GM18870 (cell line): ENCODE measurements around the gene IL34.
"Not testable (repeated sequence)": the region's sequence is repeated elsewhere in the genome, so short reads cannot be mapped to it uniquely, and the experiment has no call there.

Experiments used
- ATAC-seq: cut with Tn5 transposase; IDR thresholded peaks from one replicate; pipeline ENCODE4 v1.9.1; 2021; ENCODE audit warnings: moderate library complexity; ENCODE audit not compliant: unreplicated experiment

IL34 gene

DNA sequence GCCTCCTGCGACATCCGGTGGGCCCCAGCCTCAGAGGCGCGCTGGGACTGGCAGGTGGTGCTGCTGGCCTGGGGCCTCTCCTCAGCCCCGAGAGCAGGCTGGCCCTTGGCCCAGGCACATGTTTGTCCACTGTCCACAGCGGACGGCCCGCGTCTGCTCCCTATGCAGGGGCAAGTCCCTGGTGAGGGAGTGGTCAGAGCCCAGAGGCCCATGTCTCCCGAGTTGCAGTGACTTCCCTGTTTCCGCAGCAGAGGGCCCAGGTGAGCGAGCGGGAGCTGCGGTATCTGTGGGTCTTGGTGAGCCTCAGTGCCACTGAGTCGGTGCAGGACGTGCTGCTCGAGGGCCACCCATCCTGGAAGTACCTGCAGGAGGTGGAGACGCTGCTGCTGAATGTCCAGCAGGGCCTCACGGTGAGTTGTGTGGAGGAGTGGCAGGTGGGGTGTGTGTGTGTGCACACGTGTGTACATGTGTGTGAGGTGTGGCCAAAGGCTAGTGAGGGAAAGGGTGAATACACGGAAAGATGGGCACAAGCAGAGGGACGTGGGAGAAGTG is 10.4 kb downstream of the IL34 start:
- no peak for ATAC-seq

DNA sequence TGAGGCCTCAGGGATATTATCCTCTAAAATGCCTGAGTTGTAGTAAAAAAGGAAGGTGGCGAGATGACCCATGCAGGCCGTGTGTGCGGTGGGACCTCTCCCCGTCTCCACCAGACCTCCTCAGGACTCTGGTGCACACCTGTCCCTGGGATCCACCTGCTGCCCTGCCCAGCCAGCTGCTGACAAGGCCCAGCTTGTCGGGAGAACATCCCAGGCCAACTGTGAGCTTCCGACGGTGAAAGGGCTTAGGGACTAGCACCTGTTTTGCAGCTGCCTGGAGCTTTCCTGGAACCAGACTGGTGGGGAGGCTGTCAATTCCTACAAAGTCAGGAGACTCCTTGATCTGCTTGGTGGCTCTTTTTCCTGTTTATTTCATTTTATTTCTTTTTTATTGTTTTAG is 11.6 kb downstream of the IL34 start:
- no peak for ATAC-seq

DNA sequence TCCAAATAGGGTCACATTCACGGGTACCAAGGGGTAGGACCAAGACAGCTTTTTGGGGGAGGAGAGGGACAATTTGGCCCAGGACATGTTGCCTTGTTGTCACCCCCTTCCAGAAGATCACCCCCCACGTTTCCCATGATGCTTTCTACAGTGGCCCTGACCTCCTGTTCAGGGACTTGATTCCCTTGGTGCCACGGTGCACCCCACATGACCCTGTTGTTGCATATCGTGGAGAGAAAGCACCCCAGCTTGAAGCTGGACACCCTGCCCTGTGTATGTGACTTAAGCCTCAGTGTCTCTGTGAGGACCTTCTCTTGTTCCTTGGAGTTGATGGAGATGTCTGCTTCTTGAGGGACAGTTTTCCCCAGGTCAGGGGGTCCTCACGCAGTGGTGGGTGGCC is 12.6 kb downstream of the IL34 start:
- no peak for ATAC-seq

DNA sequence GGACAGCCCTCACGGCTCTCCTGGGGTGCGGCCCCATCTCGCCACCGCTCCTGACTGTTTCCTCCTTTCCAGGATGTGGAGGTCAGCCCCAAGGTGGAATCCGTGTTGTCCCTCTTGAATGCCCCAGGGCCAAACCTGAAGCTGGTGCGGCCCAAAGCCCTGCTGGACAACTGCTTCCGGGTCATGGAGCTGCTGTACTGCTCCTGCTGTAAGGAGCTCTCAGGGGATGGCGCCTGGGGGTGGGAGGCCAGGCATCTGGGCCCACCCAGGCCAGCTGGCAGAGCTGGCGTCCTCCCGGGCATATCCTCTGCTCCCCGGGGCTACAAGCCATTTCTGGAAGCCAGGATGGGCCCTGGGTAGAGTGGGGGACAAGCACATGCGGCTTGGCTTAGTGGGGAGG is 13.2 kb downstream of the IL34 start:
- no peak for ATAC-seq

DNA sequence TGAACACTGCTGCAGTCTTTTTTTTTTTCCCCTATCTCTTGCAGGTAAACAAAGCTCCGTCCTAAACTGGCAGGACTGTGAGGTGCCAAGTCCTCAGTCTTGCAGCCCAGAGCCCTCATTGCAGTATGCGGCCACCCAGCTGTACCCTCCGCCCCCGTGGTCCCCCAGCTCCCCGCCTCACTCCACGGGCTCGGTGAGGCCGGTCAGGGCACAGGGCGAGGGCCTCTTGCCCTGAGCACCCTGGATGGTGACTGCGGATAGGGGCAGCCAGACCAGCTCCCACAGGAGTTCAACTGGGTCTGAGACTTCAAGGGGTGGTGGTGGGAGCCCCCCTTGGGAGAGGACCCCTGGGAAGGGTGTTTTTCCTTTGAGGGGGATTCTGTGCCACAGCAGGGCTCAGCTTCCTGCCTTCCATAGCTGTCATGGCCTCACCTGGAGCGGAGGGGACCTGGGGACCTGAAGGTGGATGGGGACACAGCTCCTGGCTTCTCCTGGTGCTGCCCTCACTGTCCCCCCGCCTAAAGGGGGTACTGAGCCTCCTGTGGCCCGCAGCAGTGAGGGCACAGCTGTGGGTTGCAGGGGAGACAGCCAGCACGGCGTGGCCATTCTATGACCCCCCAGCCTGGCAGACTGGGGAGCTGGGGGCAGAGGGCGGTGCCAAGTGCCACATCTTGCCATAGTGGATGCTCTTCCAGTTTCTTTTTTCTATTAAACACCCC is 13.8 kb downstream of the IL34 start:
- no peak for ATAC-seq

DNA sequence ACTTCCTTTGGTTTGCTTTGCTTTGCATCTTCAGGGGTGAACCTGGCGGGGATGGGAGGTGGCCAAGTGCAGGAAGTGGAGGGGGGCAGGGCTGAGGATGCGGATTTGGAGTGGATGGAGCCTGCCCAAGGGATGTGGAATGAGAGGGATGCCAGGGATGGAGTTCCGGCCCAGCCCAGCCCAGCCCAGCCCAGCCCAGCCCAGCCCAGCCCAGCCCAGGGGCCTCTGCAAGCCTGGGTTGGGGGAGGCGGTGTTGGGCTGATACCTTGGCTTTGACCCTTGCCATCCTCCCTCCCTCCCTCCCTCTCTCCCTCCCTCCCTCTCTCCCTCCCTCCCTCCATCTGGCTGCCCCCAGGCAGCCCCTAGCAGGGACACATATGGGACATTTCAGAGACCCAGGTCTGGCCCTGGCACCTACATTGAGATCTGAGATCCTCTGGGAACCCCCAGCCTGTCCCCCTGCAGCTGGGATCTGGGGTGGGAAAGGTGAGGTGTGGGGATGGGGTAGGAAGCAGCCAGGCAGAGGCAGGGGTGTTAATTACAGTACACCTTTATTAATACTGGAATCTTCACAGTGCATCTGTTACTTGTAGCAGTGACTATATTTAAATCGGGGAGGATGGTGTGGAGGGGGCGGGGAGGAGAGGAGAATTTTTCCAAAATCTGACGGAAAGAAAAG is 14.5 kb downstream of the IL34 start:
- ATAC-seq = no peak

DNA sequence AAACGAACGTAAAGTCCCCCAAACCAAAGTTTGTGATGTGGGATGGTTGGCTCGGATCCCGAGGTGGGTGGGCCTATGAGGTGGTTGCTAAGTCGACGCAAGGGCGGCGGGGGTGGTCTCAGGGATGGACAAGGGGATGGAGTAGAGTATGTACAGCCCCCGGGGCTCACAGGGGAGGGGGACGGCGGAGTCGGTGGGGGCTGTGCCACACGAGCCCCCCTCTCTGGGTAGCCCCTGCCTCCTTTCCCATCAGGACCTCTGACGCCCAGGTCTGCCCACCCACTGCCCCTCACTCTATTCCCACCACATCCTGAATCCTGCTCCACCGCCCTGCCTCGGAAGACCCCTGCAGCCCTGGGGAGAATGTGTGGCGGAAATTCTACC is 15.2 kb downstream of the IL34 start:
- no peak for ATAC-seq

DNA sequence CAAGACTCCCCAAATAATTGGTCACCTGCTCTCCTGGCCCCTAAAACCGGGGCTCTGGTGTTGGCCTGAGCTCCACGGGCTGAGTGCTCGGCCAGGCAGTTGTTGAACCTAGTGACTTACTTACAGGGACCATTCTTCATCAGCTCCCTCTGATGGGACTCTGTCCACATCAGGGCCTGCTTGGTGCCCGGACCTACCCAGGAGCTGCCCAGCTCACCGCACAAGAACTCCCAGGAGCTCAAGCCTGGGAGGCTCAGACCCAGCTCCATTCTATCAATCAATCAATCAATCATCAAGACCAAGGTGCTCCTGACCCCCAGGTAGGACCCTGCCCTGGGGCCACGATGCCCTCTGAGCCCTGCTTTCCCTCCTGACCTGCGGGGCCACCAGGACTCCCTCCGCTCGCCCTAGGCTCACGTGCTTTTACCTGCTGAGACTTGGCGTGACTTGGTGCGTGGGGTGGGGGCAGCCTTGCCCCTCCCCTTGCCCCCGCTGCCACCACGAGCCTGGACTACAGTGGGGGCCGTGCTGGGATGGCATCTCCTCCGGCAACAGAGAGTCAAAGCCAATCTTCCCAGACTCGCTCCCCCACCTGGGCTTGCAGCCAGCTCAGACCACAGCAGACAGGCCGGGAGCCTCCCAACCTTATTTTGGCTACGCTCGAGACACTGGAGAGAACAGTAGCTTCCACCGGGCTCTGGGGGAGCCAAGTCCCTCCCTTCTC is 15.7 kb downstream of the IL34 start:
- no peak for ATAC-seq

DNA sequence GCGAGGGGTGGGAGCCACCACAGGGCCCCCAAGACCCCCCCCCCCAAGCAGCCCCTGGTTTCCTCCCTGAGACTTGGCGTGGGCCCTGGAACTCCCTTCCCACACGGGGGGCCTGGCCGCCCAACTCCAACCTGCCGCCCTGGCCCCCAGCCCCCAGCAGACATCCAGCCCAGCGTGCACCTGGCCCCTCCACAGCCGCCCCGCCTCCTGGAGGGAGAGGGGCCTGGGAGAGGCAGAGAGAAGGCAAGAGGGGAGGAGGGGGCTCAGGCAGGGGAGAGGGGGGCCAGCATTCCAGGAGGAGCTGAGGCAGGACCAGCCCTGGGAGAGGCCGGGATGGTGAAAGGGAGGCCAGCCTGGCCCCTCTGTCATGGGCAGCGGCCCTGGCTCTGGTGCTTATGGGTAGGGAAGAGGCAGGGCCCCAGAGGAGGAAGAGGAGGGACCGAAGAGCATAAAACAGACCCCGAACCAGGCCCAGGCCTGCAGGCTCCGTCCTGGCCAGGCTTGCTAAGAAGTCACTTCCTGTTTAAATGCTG is 16.7 kb downstream of the IL34 start:
- no peak for ATAC-seq

DNA sequence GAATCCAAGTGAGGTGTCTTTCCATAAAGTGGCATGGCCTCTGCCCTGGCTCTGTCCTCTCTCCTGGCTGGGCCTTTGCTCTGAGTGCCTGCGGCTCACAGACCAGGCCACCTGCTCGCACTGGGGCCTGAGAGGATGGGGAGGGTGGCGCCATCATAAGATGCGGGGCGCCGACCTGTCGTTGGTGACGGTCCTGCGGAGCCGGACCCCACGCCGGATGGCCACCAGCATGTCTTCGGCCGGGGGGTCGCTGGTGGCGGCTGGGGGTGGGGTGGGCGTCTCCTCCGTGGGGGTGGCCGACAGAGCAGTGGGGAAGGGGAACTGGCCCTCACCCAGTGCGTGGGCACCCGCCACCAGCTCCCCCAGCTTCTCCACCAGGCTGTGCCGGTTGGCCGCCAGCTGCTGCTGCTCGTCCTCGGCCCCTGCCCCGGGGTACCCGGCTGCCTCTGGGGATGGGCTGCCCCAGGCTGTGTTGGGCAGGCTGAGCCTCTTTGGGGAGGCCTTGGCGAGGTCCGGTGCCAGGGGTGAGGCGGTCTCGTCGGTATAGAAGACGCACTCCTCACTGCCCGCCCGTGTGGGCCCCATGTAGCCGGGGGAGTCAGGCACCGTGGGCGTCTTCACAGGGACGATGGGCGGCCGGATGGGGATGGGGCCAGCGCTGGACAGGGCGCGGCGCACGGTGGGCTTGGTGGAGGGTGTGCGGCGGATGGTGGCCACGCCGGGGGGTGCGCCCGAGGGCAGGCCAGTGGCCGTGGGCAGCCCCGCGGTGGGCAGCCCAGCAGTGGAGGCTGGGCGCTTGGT is 17.4 kb downstream of the IL34 start:
- no peak for ATAC-seq

DNA sequence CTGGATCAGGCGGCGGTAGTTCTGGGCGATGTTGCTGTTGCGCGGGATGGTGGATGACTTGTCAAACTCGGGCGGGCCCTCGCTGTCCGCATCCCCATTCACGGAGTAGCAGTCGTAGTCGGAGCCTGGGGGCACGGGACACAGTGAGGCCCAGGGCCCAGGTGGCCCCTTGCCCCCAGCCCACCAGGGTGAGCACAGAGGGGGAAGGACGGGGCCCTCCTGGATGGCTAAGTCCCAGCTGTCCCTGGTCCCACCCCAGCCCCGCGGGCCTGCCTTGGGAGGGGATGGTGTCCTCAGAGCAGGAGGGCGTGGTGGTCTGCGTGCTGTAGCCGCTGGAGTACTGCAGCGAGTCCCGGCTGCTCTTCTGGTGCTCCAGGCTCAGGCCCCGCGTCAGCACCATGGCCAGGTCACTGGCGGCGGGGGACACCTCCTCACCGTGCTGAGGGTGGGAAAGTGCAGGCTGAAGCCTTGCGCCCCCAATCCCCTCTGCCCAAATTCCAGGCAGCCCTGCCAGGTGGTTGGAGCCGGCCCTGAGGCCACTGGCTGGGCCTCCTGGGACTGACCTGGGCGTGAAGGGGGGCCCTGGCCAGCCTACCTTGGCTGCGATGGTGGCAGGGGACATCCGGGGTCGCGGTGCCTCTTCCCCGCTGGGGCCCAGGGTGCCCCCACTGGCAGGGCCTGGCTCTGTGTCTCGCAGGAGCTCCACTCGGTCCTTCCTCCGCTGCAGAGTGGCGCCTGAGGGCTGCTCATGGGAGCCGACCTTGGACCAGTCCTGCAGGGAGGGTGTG is 18.2 kb downstream of the IL34 start:
- ATAC-seq = no peak

DNA sequence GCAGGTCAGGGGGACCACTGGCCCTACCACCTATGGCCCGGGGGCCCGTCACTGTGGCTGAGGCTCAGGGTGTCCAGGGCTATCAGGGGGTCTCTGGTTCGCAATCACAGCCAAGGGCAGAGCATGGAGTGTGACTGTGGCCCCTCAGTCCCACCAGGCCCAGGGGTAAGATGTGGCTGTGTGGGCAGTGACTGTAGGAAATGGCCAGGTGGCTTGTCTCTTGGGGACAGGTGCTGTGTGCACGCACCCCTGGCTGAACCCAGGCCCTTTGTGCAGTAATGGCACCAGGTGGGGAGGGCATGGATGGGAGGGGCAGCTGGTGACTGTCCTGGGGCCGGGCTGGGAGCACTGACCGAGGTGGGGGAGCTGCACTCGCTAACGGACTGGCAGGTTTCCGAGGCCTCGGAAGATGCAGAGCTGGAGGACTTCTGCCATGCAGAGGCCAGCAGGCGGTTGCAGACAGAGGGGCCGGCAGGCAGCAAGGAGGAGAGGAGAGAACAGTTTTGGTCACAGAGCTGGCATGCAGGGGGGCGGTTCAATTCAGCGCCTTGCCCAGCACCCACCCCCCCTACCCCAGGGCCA is 18.8 kb downstream of the IL34 start:
- no peak for ATAC-seq

DNA sequence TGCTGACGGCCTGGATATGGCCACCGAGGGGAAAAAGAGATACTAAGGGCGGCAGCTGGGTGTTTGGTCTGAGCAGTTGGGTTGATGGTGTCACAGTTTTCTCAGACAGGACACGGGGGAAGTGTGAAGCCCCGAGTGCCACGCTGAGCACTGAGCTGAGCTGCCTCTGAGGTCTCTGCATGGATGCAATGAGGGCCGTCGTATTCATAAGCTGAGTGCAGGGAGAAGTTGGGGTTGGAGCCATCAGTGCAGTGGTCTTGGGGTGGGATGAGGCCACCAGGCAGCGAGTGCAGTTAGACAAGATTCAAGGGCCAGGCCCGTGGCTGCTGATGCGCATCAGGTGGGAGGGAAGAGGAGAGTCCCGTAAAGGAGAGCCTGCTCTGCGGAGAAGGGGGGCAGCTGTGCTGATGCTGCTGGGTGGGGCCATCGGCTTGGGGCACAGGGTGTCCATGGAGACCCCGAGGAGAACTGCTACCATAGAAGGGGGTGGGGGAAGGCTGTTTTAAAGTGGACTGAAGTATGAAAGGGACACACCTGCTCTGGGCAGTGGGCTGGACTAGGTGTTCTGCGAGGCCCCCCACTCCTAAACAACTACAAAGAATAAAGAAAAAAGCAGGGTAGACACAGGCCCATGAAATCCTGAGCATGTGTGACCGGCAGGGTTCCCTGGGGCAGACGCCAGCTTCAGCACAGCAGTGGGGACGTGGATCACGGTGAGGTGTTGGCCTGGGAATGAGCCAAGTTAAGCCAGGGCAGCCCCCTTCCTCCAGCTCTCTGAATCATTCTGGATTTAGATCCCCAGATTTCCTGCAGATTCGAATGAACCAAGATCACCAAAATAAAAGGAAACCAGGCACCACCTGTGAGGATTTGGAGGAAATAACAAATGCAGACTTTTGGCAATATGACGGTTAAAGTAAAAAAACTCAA is 19.7 kb downstream of the IL34 start:
- no peak for ATAC-seq

DNA sequence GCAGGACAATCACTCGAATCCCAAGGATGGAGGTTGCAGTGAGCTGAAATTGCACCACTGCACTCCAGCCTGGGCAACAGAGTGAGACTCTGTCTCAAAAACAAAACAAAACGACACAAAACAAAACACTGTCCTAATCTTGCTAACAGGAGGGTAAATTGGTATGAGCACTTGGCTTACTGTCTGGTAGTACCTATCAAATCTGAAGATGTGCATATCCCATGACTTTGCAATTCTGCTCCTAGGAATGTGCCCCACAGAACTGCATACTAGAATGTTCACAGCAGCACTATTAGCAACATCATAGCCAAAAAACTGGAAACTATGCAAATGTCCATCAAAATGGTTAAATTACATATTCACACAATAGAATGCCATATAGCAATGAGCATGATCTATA is 23.8 kb downstream of the IL34 start:
- no peak for ATAC-seq

DNA sequence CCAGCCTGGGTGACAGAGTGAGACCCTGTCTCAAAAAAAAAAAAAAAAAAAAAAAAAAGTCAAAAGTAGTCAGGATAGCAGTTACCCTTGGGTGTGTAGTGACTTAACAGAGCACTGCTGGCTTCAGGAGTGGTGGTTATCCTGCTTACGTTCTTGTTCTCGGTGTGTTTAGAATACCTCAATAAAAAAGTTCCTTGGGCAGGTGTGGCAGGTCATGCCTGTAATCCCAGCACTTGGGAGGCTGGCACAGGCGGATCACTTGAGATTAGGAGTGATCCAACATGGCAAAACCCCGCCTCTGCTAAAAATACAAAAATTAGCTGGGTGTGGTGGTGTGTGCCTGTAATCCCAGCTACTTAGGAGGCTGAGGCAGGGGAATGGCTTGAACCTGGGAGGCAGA is 24.6 kb downstream of the IL34 start:
- ATAC-seq = not testable (repeated sequence)

DNA sequence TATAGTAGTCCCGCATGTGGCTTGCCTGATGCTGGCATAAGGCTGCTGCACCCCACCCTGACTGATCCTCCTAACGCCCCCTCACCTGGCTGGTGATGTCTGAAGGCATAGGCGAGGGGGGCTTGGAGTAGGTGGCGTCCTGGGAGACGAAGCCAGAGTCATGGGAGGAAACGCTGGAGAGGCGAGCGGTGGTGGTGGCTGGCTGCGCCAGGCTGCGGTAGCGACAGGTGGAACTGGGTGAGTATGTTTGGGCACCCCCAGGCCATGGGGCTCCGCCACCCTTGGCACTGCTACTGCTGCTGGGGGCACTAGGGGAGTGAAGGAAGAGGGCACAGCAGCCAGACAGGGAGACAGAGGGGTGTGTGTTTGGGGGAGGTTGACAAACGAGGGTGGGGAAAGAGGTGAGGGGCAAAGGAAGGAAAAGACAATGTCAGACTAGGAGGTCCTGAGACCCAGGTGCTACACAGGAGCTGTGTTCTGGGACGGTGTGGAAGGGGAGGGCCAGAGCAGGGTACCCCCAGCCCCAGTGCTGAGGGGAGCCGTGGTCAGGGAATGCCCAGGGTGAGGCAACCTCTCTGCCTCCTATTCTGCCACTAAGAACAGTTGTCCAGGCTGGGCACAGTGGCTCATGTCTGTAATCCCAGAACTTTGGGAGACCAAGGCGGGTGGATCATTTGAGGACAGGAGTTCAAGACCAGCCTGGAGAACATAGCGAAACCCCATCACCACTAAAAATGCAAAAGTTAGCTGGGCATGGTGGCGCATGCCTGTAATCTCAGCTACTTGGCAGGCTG is 28.1 kb downstream of the IL34 start:
- no peak for ATAC-seq

DNA sequence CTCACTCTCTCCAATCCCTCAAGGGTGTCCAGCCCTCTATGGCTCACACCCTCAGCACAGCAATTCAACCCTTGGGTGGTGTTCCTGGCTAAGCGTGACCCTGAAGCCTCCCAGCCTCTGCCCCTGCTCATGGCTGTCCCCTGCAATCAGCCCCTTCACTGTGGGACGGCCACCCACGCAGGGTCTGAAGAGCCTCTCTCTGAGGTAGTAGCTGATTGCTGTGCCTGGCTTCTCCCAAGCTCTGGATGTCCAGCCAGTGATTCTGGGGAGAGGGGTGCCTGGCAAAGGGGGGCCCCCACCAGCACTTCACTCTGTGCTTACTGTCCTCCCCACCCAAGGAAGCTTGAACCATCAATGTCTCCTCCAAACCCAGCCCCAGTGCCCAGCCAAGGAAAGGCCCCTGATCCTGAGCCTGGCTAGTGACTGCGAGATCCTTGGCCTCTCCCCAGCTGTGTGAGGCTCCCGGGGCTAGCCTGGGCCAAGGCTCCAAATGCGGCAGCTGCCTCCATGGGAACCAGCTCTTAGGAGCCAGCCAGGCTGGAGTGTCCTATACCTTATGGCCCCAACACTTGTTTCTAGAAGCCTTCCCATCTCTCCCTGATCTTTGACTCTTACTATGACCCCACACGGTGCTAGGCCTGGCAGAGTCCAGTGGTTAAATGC is 29.6 kb downstream of the IL34 start:
- ATAC-seq = no peak
